ENCODE data around the gene ADGRB3.

DNA sequence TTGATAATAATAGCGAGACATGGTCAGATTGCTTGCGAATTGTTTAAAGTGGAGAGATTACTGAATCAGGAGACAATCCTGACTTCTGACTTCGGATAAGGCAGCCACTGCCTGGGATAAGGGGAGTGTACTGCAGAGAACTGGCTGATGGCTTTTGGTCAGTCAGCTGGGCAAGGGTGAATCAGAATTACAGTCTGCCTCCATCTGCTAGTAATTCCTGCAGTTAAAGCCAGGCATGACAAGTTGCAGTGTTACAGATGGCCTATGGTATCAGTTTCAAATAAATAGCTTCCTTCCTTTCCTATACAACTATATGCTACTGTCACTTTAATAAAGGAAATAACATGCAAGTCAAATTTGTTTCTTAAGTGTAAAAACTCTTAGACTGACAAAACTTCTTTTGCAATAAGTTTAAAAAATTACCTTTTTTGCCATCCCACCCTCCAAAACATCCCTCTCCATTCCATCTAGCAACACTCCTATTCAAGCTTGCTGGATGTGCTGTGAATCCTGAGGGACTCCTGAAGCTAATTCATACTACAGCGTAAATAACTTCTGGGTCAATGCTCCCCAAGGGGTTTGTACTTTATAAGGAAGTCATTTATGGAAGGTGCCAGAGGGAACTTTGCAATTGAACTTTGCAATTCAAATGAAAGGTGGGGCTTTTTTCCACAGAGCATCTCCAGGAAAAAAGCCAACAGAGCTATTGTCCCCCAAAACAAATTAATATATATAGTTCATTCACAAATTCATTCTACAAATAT is 245.2 kb downstream of the ADGRB3 start:
- TF ChIP-seq CEBPB (IDR thresholded peaks at IDR 0.05; ENCODE audit: borderline replicate concordance in 1 of 2, low read depth in 2 of 2, low read length in 2 of 2) (no peak), RAD21 (IDR thresholded peaks at IDR 0.05; ENCODE audit: insufficient read depth, low read depth, low read length) (no peak), EP300 (IDR thresholded peaks at IDR 0.05; ENCODE audit: borderline replicate concordance in 1 of 2, control insufficient read depth in 1 of 2, low read depth in 2 of 2, low read length in 2 of 2) (no peak), GABPA (IDR thresholded peaks at IDR 0.05; ENCODE audit: low read depth) (no peak), MEF2A (IDR thresholded peaks at IDR 0.05; ENCODE audit: insufficient read depth, low read depth, low read length) (no peak)
- TF ChIP-seq, protein P1, sequence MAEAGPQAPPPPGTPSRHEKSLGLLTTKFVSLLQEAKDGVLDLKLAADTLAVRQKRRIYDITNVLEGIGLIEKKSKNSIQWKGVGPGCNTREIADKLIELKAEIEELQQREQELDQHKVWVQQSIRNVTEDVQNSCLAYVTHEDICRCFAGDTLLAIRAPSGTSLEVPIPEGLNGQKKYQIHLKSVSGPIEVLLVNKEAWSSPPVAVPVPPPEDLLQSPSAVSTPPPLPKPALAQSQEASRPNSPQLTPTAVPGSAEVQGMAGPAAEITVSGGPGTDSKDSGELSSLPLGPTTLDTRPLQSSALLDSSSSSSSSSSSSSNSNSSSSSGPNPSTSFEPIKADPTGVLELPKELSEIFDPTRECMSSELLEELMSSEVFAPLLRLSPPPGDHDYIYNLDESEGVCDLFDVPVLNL (IDR thresholded peaks at IDR 0.05; ENCODE audit: low read depth, low read length): no peak
- TF ChIP-seq, protein P2, sequence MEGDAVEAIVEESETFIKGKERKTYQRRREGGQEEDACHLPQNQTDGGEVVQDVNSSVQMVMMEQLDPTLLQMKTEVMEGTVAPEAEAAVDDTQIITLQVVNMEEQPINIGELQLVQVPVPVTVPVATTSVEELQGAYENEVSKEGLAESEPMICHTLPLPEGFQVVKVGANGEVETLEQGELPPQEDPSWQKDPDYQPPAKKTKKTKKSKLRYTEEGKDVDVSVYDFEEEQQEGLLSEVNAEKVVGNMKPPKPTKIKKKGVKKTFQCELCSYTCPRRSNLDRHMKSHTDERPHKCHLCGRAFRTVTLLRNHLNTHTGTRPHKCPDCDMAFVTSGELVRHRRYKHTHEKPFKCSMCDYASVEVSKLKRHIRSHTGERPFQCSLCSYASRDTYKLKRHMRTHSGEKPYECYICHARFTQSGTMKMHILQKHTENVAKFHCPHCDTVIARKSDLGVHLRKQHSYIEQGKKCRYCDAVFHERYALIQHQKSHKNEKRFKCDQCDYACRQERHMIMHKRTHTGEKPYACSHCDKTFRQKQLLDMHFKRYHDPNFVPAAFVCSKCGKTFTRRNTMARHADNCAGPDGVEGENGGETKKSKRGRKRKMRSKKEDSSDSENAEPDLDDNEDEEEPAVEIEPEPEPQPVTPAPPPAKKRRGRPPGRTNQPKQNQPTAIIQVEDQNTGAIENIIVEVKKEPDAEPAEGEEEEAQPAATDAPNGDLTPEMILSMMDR (IDR thresholded peaks at IDR 0.05 in 2 of 3, conservative IDR thresholded peaks at IDR 0.05 in 1 of 3; ENCODE audit: control insufficient read depth in 2 of 3, extremely low read depth in 1 of 3, insufficient read depth in 1 of 3, low read depth in 3 of 3, low read length in 3 of 3): no peak
- TF ChIP-seq, protein P3, sequence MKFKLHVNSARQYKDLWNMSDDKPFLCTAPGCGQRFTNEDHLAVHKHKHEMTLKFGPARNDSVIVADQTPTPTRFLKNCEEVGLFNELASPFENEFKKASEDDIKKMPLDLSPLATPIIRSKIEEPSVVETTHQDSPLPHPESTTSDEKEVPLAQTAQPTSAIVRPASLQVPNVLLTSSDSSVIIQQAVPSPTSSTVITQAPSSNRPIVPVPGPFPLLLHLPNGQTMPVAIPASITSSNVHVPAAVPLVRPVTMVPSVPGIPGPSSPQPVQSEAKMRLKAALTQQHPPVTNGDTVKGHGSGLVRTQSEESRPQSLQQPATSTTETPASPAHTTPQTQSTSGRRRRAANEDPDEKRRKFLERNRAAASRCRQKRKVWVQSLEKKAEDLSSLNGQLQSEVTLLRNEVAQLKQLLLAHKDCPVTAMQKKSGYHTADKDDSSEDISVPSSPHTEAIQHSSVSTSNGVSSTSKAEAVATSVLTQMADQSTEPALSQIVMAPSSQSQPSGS (IDR thresholded peaks at IDR 0.05; ENCODE audit: low read length): no peak
- TF ChIP-seq, protein P4, sequence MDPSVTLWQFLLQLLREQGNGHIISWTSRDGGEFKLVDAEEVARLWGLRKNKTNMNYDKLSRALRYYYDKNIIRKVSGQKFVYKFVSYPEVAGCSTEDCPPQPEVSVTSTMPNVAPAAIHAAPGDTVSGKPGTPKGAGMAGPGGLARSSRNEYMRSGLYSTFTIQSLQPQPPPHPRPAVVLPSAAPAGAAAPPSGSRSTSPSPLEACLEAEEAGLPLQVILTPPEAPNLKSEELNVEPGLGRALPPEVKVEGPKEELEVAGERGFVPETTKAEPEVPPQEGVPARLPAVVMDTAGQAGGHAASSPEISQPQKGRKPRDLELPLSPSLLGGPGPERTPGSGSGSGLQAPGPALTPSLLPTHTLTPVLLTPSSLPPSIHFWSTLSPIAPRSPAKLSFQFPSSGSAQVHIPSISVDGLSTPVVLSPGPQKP (IDR thresholded peaks at IDR 0.05; ENCODE audit: low read depth, low read length): no peak
